WERI-Rb-1 (cell line): ENCODE data around the gene FCHSD2.

Experiments used
- DNase-seq: peaks from one replicate; pipeline ENCODE4 v3.0.0-alpha.2; 2020
- H3K27ac ChIP-seq: fragments of 250-450 bp; sonication (Bioruptor Pico); 2 replicates; pipeline ENCODE4 v1.5.1; 2020; ENCODE audit warnings: mild to moderate bottlenecking, moderate library complexity
- H3K27me3 ChIP-seq: fragments of 250-450 bp; sonication (Bioruptor Pico); 2 replicates; pipeline ENCODE4 v1.5.1; 2021; ENCODE audit warnings: mild to moderate bottlenecking, low read depth, moderate library complexity; ENCODE audit not compliant: insufficient read depth, severe bottlenecking
- H3K36me3 ChIP-seq: fragments of 250-450 bp; sonication (Bioruptor Pico); 2 replicates; pipeline ENCODE4 v1.5.1; 2020; ENCODE audit warnings: mild to moderate bottlenecking, moderate library complexity
- H3K4me3 ChIP-seq: 2 replicates; pipeline ENCODE4 v1.5.1; 2011; ENCODE audit warnings: low read depth, mild to moderate bottlenecking, control low read depth, low read length
- H3K9me3 ChIP-seq: fragments of 250-450 bp; sonication (Bioruptor Pico); 2 replicates; pipeline ENCODE4 v1.5.1; 2021; ENCODE audit warnings: mild to moderate bottlenecking, moderate library complexity; ENCODE audit not compliant: severe bottlenecking
- CTCF ChIP-seq: IDR thresholded peaks from 2 replicates; pipeline ENCODE4 v1.5.1; 2011; ENCODE audit warnings: low read depth, mild to moderate bottlenecking, control low read depth, inconsistent platforms, low read length

FCHSD2 gene

GRCh38 chr11:72885749-72886609 is 256.1 kb downstream of the FCHSD2 start:
- no peak for TF ChIP-seq CTCF
- Histone ChIP-seq H3K9me3 (no peaks in the 10 kb centered on the region), H3K27ac (no peak overlapping the region), H3K36me3 (peaks cover 25% of the 10 kb centered on the region), H3K4me3 (no peak overlapping the region), H3K27me3 (no peaks in the 10 kb centered on the region)
- DNase-seq = no peak

- 0 out of 2 replicates have a peak, but pooled peaks cover 3% of the 10 kb centered on the region for H3K36me3 ChIP-seq
- no peaks in the 10 kb centered on the region for H3K9me3 ChIP-seq
- H3K27ac ChIP-seq = no peak overlapping the region
- no peaks in the 10 kb centered on the region for H3K27me3 ChIP-seq
- no peak for DNase-seq
- no peak overlapping the region for H3K4me3 ChIP-seq
- no peak for TF ChIP-seq CTCF
These were observed 266.0 kb downstream of the FCHSD2 start for GRCh38 chr11:72876147-72876546.

GRCh38 chr11:72875736-72876135 is 266.4 kb downstream of the FCHSD2 start:
- H3K27ac ChIP-seq = no peak overlapping the region
- H3K4me3 ChIP-seq = no peak overlapping the region
- H3K9me3 ChIP-seq = no peaks in the 10 kb centered on the region
- H3K27me3 ChIP-seq = no peaks in the 10 kb centered on the region
- DNase-seq = no peak
- TF ChIP-seq CTCF = no peak
- H3K36me3 ChIP-seq = no peaks in the 10 kb centered on the region

- H3K27me3 ChIP-seq = no peaks in the 10 kb centered on the region
- peaks cover 9% of the 10 kb centered on the region for H3K36me3 ChIP-seq
- no peak for DNase-seq
These were observed 270.1 kb downstream of the FCHSD2 start for GRCh38 chr11:72872012-72872411.

GRCh38 chr11:72871119-72871518 is 271.0 kb downstream of the FCHSD2 start:
- DNase-seq = no peak
- no peak for TF ChIP-seq CTCF
- Histone ChIP-seq H3K27ac (no peak overlapping the region), H3K9me3 (no peaks in the 10 kb centered on the region), H3K36me3 (peaks cover 14% of the 10 kb centered on the region), H3K27me3 (no peaks in the 10 kb centered on the region), H3K4me3 (no peak overlapping the region)

More at GRCh38 chr11:72872012-72872411, 270.1 kb downstream of the FCHSD2 start:
- Histone ChIP-seq H3K9me3 (no peaks in the 10 kb centered on the region), H3K27ac (no peak overlapping the region), H3K4me3 (no peak overlapping the region)
- no peak for TF ChIP-seq CTCF

GRCh38 chr11:72869831-72870230 is 272.3 kb downstream of the FCHSD2 start:
- Histone ChIP-seq H3K27ac (no peak overlapping the region), H3K27me3 (no peaks in the 10 kb centered on the region), H3K36me3 (peaks cover 14% of the 10 kb centered on the region), H3K4me3 (no peak overlapping the region), H3K9me3 (no peaks in the 10 kb centered on the region)
- no peak for TF ChIP-seq CTCF
- DNase-seq = no peak
